NB4 (cell line): Measurements from ENCODE around the gene ARX.

ENCODE experiments used
- CTCF ChIP-seq: IDR thresholded peaks from one replicate; pipeline ENCODE4 v1.5.1; 2012; ENCODE audit warnings: low read depth, low read length
- MYC ChIP-seq: IDR thresholded peaks from 2 replicates; pipeline ENCODE4 v1.6.1; 2011; ENCODE audit warnings: low read depth, low read length
- POLR2A ChIP-seq: IDR thresholded peaks from 2 replicates; pipeline ENCODE4 v1.6.1; 2011; ENCODE audit warnings: mild to moderate bottlenecking; ENCODE audit not compliant: insufficient read length; ENCODE audit errors: extremely low read depth

GRCh38 chrX:25020391-25020904, 4.7 kb upstream of the ARX start:
- TF ChIP-seq CTCF (no peak), POLR2A (no peak), MYC (no peak)
